ENCODE measurements around the gene FOXP1. TPM values are rescaled to one million over a fixed set of nuclear protein-coding genes. Genes with fewer than 3 reads are reported as not detected.

Gene FOXP1
- total and polyA plus RNA-seq, 2 donors from 2014 or later, result 6.7 to 87.2 TPM

GRCh38 chr3:71389911-71390573, 193.5 kb downstream of the FOXP1 start:
- intact Hi-C loops (cut with DNase I), result no loop called here
- H3K36me3 ChIP-seq (ENCODE audit: control insufficient read depth in 2 of 3, insufficient read depth in 3 of 3, low read length in 3 of 3), result no peaks in the 10 kb centered on the region
- peaks cover 2 to 8% (median 3%) of the 10 kb centered on the region in 3 donors for H3K4me1 ChIP-seq (ENCODE audit: control insufficient read depth in 2 of 3, insufficient read depth in 2 of 3, low read depth in 1 of 3, low read length in 3 of 3)
- TF ChIP-seq CTCF (IDR thresholded peaks at IDR 0.05; ENCODE audit: borderline replicate concordance, extremely low read depth, insufficient read depth), result no peak
- no peaks in the 10 kb centered on the region for H3K27me3 ChIP-seq (ENCODE audit: control insufficient read depth, insufficient read depth, low read length)
- H3K4me3 ChIP-seq (ENCODE audit: low read length in 3 of 3), result peak overlapping the region in 2 of 3 donors; percentile 21 to 40
- no peak overlapping the region for H3K9ac ChIP-seq (ENCODE audit: low read length in 3 of 3)
- no peak overlapping the region for H3K27ac ChIP-seq (ENCODE audit: low read depth in 2 of 2, low read length in 2 of 2)
- no peak for FAIRE-seq
- H3K9me3 ChIP-seq (ENCODE audit: control insufficient read depth in 2 of 3, insufficient read depth in 1 of 3, low read length in 3 of 3), result no peaks in the 10 kb centered on the region
- DNase-seq, result peak in 3 of 5 donors; percentile 51 to 74 (median 72)

- DNase-seq, result no peak
- H3K27me3 ChIP-seq (ENCODE audit: control insufficient read depth, insufficient read depth, low read length), result no peaks in the 10 kb centered on the region
- FAIRE-seq, result no peak
- no peak for TF ChIP-seq CTCF (IDR thresholded peaks at IDR 0.05; ENCODE audit: borderline replicate concordance, extremely low read depth, insufficient read depth)
- H3K36me3 ChIP-seq (ENCODE audit: control insufficient read depth in 2 of 3, insufficient read depth in 3 of 3, low read length in 3 of 3), result no peaks in the 10 kb centered on the region
- H3K27ac ChIP-seq (ENCODE audit: low read depth in 2 of 2, low read length in 2 of 2), result no peak overlapping the region
- peaks cover 2 to 8% (median 3%) of the 10 kb centered on the region in 3 donors for H3K4me1 ChIP-seq (ENCODE audit: control insufficient read depth in 2 of 3, insufficient read depth in 2 of 3, low read depth in 1 of 3, low read length in 3 of 3)
- intact Hi-C loops (cut with DNase I), result no loop called here
- H3K9ac ChIP-seq (ENCODE audit: low read length in 3 of 3), result no peak overlapping the region
- H3K4me3 ChIP-seq (ENCODE audit: low read length in 3 of 3), result no peak overlapping the region
- H3K9me3 ChIP-seq (ENCODE audit: control insufficient read depth in 2 of 3, insufficient read depth in 1 of 3, low read length in 3 of 3), result no peaks in the 10 kb centered on the region
Observed at GRCh38 chr3:71389191-71389590, 194.3 kb downstream of the FOXP1 start.

GRCh38 chr3:71388535-71389120, 194.9 kb downstream of the FOXP1 start:
- TF ChIP-seq CTCF (IDR thresholded peaks at IDR 0.05; ENCODE audit: borderline replicate concordance, extremely low read depth, insufficient read depth), result no peak
- no peak overlapping the region for H3K9ac ChIP-seq (ENCODE audit: low read length in 3 of 3)
- no peak overlapping the region for H3K27ac ChIP-seq (ENCODE audit: low read depth in 2 of 2, low read length in 2 of 2)
- H3K9me3 ChIP-seq (ENCODE audit: control insufficient read depth in 2 of 3, insufficient read depth in 1 of 3, low read length in 3 of 3), result no peaks in the 10 kb centered on the region
- FAIRE-seq, result no peak
- intact Hi-C loops (cut with DNase I), result no loop called here
- DNase-seq, result peak in 2 of 5 donors; percentile 28 to 49
- peaks cover 2 to 8% (median 3%) of the 10 kb centered on the region in 3 donors for H3K4me1 ChIP-seq (ENCODE audit: control insufficient read depth in 2 of 3, insufficient read depth in 2 of 3, low read depth in 1 of 3, low read length in 3 of 3)
- H3K27me3 ChIP-seq (ENCODE audit: control insufficient read depth, insufficient read depth, low read length), result no peaks in the 10 kb centered on the region
- no peak overlapping the region for H3K4me3 ChIP-seq (ENCODE audit: low read length in 3 of 3)
- no peaks in the 10 kb centered on the region for H3K36me3 ChIP-seq (ENCODE audit: control insufficient read depth in 2 of 3, insufficient read depth in 3 of 3, low read length in 3 of 3)
